HG03280 (cell line): ENCODE data around the gene ZNF302.
"Not testable (repeated sequence)": the region's sequence is repeated elsewhere in the genome, so short reads cannot be mapped to it uniquely, and the experiment has no call there.

Experiments used
- ATAC-seq: cut with Tn5 transposase; IDR thresholded peaks from one replicate; pipeline ENCODE4 v1.9.1; 2021; ENCODE audit warnings: mild to moderate bottlenecking, moderate library complexity; ENCODE audit not compliant: unreplicated experiment

The ZNF302 gene

GRCh38 chr19:34677386-34678084 is at the start of gene ZNF302:
ZNF302 (plus strand) TSS chr19:34677678; CDS start chr19:34678805, 1,127 bp downstream.
- peak; percentile 90 for ATAC-seq

- ATAC-seq = no peak
These were observed 43.7 kb upstream of the ZNF302 start for GRCh38 chr19:34633802-34634201.

- ATAC-seq = no peak
These were observed 37.9 kb upstream of the ZNF302 start for GRCh38 chr19:34639491-34640085.

DNA sequence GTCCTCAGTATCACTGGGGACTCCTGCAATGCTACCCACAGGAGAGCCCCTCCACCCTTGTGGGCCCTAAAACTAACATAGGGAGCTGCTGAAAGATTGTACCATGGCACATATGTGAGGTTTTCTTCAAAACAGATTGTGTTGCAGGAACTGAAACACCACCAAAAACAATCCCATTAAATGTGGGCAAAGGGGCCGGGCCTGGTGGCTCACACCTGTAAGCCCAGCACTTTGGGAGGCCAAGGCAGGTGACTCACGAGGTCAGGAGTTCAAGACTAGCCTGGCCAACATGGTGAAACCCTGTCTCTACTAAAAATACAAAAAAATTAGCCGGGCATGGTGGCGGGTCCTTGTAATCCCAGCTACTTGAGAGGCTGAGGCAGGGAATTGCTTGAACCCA is 35.2 kb upstream of the ZNF302 start:
- no peak for ATAC-seq

GRCh38 chr19:34644991-34645461 is 32.5 kb upstream of the ZNF302 start:
- no peak for ATAC-seq

DNA sequence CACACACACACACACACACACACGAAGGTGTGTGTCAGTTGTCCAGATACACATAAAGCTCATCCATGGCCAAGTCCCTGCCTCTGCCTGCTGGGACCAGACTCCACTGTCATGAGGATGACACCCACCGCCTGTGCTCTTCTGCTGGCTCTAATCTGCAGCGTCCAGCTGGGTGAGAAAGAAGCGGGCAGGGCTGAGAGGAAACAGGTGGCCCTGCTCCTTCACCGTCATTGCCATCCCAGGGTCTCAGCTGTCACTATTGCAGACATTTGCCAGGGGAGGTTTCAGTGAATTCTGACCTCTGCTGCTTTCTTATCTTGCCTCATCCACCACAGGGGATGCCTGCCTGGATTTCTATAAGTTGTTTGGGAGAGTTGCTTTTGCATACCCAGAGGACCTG is 31.9 kb upstream of the ZNF302 start:
- no peak for ATAC-seq

- no peak for ATAC-seq
These were observed 27.5 kb upstream of the ZNF302 start for GRCh38 chr19:34649886-34650543.

DNA sequence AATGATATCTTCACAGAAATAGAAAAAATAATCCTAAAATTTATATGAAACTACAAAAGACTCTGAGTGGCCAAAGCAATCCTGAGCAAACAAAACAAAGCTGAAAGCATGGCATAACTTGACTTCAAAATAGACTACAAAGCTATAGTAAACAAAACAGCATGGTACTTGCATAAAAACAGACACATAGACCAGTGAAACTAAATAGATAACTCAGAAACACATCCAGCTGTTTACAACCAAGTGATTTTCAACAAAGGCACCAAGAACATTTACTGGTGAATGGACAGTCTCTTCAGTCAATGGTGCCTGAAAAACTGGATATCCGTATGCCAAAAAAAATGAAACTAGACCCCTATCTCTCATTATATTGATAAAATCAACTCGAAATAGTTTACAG is 25.7 kb upstream of the ZNF302 start:
- no peak for ATAC-seq

GRCh38 chr19:34654796-34655195 is 22.7 kb upstream of the ZNF302 start:
- ATAC-seq = no peak

DNA sequence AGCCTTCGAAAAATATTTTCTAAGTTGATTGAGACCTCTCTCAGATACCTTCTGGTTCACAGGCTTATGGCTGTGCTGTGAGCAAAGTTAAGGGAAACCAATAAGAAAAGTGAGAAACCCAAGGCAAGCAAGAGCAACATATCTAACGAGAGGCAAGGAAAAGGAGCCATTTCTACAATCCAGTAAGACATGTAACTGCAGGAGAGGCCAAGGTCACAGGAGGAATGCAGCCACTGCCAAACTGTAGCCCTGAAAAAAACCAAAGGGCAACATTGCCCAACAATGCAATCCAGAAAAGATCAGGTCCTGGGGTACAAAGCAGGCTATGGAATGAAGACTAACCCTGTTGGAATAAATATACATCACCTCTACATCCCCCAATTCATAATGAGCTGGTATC is 21.8 kb upstream of the ZNF302 start:
- ATAC-seq = no peak

DNA sequence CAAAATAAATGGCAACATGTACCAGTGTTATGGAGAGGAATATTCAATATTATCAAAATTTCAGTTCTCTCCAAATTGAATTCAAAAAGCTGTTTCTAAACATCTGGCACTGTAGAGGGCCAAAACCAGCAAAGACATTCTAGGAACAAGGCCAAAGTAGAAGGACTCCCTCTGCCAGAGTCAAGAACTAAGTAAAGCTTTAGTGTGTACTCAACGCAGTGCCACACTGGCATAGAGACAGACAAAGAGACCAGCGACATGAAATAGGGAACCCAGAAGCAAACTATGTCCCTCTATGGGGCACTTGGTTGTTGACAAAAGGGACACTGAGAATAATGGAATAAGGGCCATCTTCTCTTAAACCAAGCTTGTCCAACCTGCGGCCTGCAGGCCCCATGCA is 16.1 kb upstream of the ZNF302 start:
- ATAC-seq = no peak

DNA sequence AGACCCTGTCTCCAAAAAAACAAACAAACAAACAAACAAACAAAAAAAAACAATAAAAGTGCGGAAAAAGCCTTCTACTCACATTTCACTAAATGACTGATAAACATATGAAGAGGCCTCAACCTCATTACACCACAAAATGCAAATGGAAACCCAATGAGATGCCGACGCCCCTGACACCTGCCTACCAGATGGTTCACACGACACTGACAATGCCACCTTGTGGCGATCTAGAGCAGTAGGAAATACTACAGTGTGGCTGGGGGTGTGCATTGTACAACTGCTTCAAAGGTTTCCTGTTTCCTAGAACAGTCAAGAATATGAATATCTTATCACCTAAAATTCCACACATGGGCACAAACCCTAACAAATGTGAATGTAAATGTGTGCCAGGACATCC is 14.6 kb upstream of the ZNF302 start:
- no peak for ATAC-seq

DNA sequence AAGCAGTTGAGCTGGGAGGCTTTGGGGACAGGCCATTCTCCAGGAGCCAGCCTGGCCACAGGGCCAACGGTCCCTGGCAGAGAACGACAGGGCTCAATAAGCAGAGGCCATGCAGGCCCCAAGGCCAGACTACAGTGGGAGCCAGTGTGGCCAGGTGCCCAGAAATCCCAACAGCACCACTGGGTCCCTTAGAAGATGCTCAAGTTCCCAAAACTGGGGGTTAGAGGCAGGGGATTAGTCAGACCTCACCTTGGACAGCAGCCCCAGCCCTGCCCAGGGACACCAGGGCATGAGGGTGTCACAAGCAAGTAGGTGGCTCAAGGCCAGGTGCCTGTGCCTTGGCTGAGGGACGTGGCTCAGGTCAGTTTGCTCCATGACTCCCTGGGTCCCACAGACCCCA is 13.3 kb upstream of the ZNF302 start:
- ATAC-seq = no peak

- ATAC-seq = no peak
These were observed 12.6 kb upstream of the ZNF302 start for GRCh38 chr19:34664870-34665269.

GRCh38 chr19:34665275-34665674 is 12.2 kb upstream of the ZNF302 start:
- not testable (repeated sequence) for ATAC-seq

- no peak for ATAC-seq
These were observed 11.1 kb upstream of the ZNF302 start for GRCh38 chr19:34666200-34666957.

GRCh38 chr19:34666958-34667265 is 10.6 kb upstream of the ZNF302 start:
- no peak for ATAC-seq

- ATAC-seq = no peak
These were observed 10.0 kb upstream of the ZNF302 start for GRCh38 chr19:34667349-34668076.

- ATAC-seq = not testable (repeated sequence)
These were observed 9.3 kb upstream of the ZNF302 start for GRCh38 chr19:34668077-34668689.

- not testable (repeated sequence) for ATAC-seq
These were observed 8.8 kb upstream of the ZNF302 start for GRCh38 chr19:34668690-34669089.
